Ovary (tissue), 9 donors: ENCODE results near the gene KIF13A. TPM values are rescaled to one million over a fixed set of nuclear protein-coding genes. Genes with fewer than 3 reads are reported as not detected.

Source experiments
- DNase-seq, 5 donors: peaks; one replicate each; pipeline ENCODE4 v3.0.0-alpha.2; 2019 to 2020
- H3K27ac ChIP-seq, 2 donors: fragments of 200-600 bp; one replicate each; pipeline versions ENCODE4 v1.5.1 to v1.8.0; 2019 to 2022
- H3K27me3 ChIP-seq: fragments of 200-600 bp; one replicate; pipeline ENCODE4 v1.8.0; 2022
- H3K36me3 ChIP-seq: fragments of 200-600 bp; sonication (generic); one replicate; pipeline ENCODE4 v1.5.1; 2019
- H3K4me1 ChIP-seq: one replicate; pipeline ENCODE4 v1.8.1; 2013; ENCODE audit warnings: mild to moderate bottlenecking, moderate library complexity; ENCODE audit not compliant: insufficient read depth
- H3K4me3 ChIP-seq: fragments of 200-600 bp; sonication (generic); one replicate; pipeline ENCODE4 v1.5.1; 2017
- H3K9me3 ChIP-seq, 2 donors: fragments of 200-600 bp in 1 of 2; sonication (generic) in 1 of 2; one replicate each; pipeline versions ENCODE4 v1.5.1 to v1.8.1; 2013 to 2019; ENCODE audit warnings: mild to moderate bottlenecking in 1 of 2, moderate library complexity in 1 of 2
- CTCF ChIP-seq, 3 donors: fragments of 450-650 bp in 2 of 3; fragments of 200-600 bp in 1 of 3; IDR thresholded peaks; one replicate each; pipeline versions ENCODE4 v1.5.1 to v1.8.0; 2016 to 2022; ENCODE audit warnings: antibody characterized with exemption in 3 of 3, mild to moderate bottlenecking in 1 of 3
- EP300 ChIP-seq: sonication (generic); formaldehyde crosslinking; IDR thresholded peaks from one replicate; pipeline ENCODE4 v1.6.1; 2017; ENCODE audit warnings: antibody characterized with exemption
- POLR2A ChIP-seq: fragments of 450-650 bp; IDR thresholded peaks from one replicate; pipeline ENCODE4 v1.6.1; 2017; ENCODE audit warnings: antibody characterized with exemption, mild to moderate bottlenecking, moderate library complexity
- WGBS, 3 donors: extraction: QIAGEN DNeasy Blood & Tissue Kit in 1 of 3; methylation state at CpG; one replicate each; pipeline versions ENCODE4 v1.1.5 to v1.1.7; 2013 to 2017; 5-methylcytosine and 5-hydroxymethylcytosine counted together
- intact Hi-C, 4 donors: fragments of 100-400 bp; cut with DNase I; formaldehyde crosslinking; loops; one replicate each; pipeline versions ENCODE4 v1.11.0 to v1.15.1; 2022 to 2023
- polyA plus RNA-seq, 2 donors: library from polyadenylated mRNA; stranded (reverse); fragments of 200-250 nt in 1 of 2; fragments of 350-450 nt in 1 of 2; fragmentation: Illumina TruSeq in 1 of 2; extraction: RNeasy Lipid Tissue Mini Kit (QIAGEN cat#74804) in 1 of 2; gene quantifications; one replicate each; pipeline ENCODE4 v1.2.3, GENCODE V29; 2013 to 2014
- total RNA-seq, 7 donors: library from RNA; depleted of rRNA in 2 of 7; stranded (reverse); fragments of >200 nt in 2 of 7; fragmentation: NEBNext Ultra II Directional in 3 of 7; extraction: Animal tissue kit (Norgen Biotek cat#: 25700) in 3 of 7; gene quantifications; one replicate each; pipeline versions ENCODE4 v1.1.0 to v1.2.4, GENCODE V29; 2016 to 2023
- donor health status: DM: no; HTN: no; CAD: no; lungs with moderate emphysema.
- donor health status: DM: no; HTN: no; CAD: no.
- donor health status: Bipolar disorder and iron deficiency.
- donor health status: DM: yes; HTN: yes; CAD: no.
- donor health status: DM: no; HTN: no; CAD: no.
- donor health status: DM: yes; HTN: yes; CAD: no.

The KIF13A gene
- total and polyA plus RNA-seq, 9 donors: 18.4 to 44.4 (median 38.0) TPM

GRCh38 chr6:17768881-17769280, 218.6 kb downstream of the KIF13A start:
- Histone ChIP-seq H3K4me3 (no peak overlapping the region), H3K27me3 (no peaks in the 10 kb centered on the region), H3K36me3 (no peaks in the 10 kb centered on the region), H3K9me3 (no peaks in the 10 kb centered on the region), H3K4me1 (no peaks in the 10 kb centered on the region), H3K27ac (no peak overlapping the region)
- TF ChIP-seq CTCF (IDR thresholded peaks at IDR 0.05) (no peak), EP300 (no peak), POLR2A (no peak)
- DNase-seq: no peak
- WGBS, 3 donors: 83 to 89% (median 87%) methylated on average over 1 of the region's 1 CpG
- intact Hi-C loops: no loop called here

GRCh38 chr6:17768388-17768787, 219.0 kb downstream of the KIF13A start:
- no peak for DNase-seq
- intact Hi-C loops: no loop called here
- Histone ChIP-seq H3K4me3 (no peak overlapping the region), H3K36me3 (no peaks in the 10 kb centered on the region), H3K27me3 (no peaks in the 10 kb centered on the region), H3K27ac (no peak overlapping the region), H3K9me3 (no peaks in the 10 kb centered on the region), H3K4me1 (no peaks in the 10 kb centered on the region)
- TF ChIP-seq EP300 (no peak), CTCF (IDR thresholded peaks at IDR 0.05) (no peak), POLR2A (no peak)
- WGBS, 3 donors: 63 to 68% (median 68%) methylated on average over 3 of the region's 3 CpGs

GRCh38 chr6:17762651-17763050, 224.8 kb downstream of the KIF13A start:
- Histone ChIP-seq H3K9me3 (no peaks in the 10 kb centered on the region), H3K27ac (no peak overlapping the region), H3K4me3 (no peak overlapping the region), H3K36me3 (no peaks in the 10 kb centered on the region), H3K4me1 (no peaks in the 10 kb centered on the region), H3K27me3 (no peaks in the 10 kb centered on the region)
- intact Hi-C loops: no loop called here
- WGBS, 3 donors: 92 to 96% (median 94%) methylated on average over 2 of the region's 2 CpGs
- TF ChIP-seq EP300: no peak
- TF ChIP-seq POLR2A: no peak
- TF ChIP-seq CTCF (IDR thresholded peaks at IDR 0.05): no peak
- no peak for DNase-seq

GRCh38 chr6:17758119-17758518, 229.3 kb downstream of the KIF13A start:
- H3K4me1 ChIP-seq: no peaks in the 10 kb centered on the region
- intact Hi-C loops: no loop called here
- WGBS, 3 donors: 23 to 63% (median 39%) methylated on average over 6 of the region's 6 CpGs

More at GRCh38 chr6:17758119-17758518, 229.3 kb downstream of the KIF13A start:
- Histone ChIP-seq H3K9me3 (no peaks in the 10 kb centered on the region), H3K4me3 (no peak overlapping the region), H3K36me3 (no peaks in the 10 kb centered on the region), H3K27ac (no peak overlapping the region), H3K27me3 (no peaks in the 10 kb centered on the region)
- DNase-seq: no peak
- no peak for TF ChIP-seq EP300
- TF ChIP-seq POLR2A: no peak
- TF ChIP-seq CTCF (IDR thresholded peaks at IDR 0.05): no peak
